Measurements from ENCODE around the gene CASP12. TPM values are rescaled to one million over a fixed set of nuclear protein-coding genes. Genes with fewer than 3 reads are reported as not detected.

Gene CASP12
- total RNA-seq, 1 donor, result not detected

Other genes with a start within 250 kb of the CASP12 start
- 207 TPM for gene CASP4, start 70.1 kb upstream of the CASP12 start, total RNA-seq
- 0.84 TPM for gene CASP5, start 124.7 kb upstream of the CASP12 start, total RNA-seq
- 99.5 TPM for gene CASP1, start 136.7 kb upstream of the CASP12 start, total RNA-seq
- 78.7 TPM for gene CARD16, start 146.9 kb upstream of the CASP12 start, total RNA-seq
- gene CARD18, start 241.3 kb upstream of the CASP12 start, total RNA-seq, result not detected